GM12878 (cell line): ENCODE results near the gene UBC. TPM values are rescaled to one million over a fixed set of nuclear protein-coding genes. Genes with fewer than 3 reads are reported as not detected.

Experiments used
- BCL11A ChIP-seq: IDR thresholded peaks from 2 replicates; pipeline ENCODE4 v1.6.1; 2011; ENCODE audit warnings: low read depth, low read length
- DPF2 ChIP-seq: fragments of 450-650 bp; IDR thresholded peaks from 2 replicates; pipeline ENCODE4 v1.6.1; 2017; ENCODE audit warnings: mild to moderate bottlenecking
- FOS ChIP-seq: IDR thresholded peaks from 3 replicates; pipeline ENCODE4 v1.6.1; 2011; ENCODE audit warnings: borderline replicate concordance; ENCODE audit not compliant: insufficient read length; ENCODE audit errors: extremely low read depth
- HDAC2 ChIP-seq: fragments of 200-600 bp; sonication (generic); IDR thresholded peaks from 2 replicates; pipeline ENCODE4 v1.6.1; 2017
- HDAC6 ChIP-seq: fragments of 200-600 bp; sonication (generic); IDR thresholded peaks from one replicate; pipeline ENCODE4 v1.8.0; 2017; ENCODE audit warnings: antibody characterized with exemption; ENCODE audit not compliant: unreplicated experiment
- IKZF1 ChIP-seq: fragments of 450-650 bp; conservative IDR thresholded peaks from 2 replicates; pipeline ENCODE4 v1.6.1; 2017; ENCODE audit warnings: antibody characterized with exemption, mild to moderate bottlenecking
- IRF4 ChIP-seq: IDR thresholded peaks from 2 replicates; pipeline ENCODE4 v1.6.1; 2011; ENCODE audit warnings: low read depth, low read length
- KAT2A ChIP-seq: conservative IDR thresholded peaks from 2 replicates; pipeline ENCODE4 v1.6.1; 2011; ENCODE audit warnings: low read depth, low read length; ENCODE audit not compliant: control insufficient read depth
- LARP7 ChIP-seq: fragments of 450-650 bp; IDR thresholded peaks from 2 replicates; pipeline ENCODE4 v1.6.1; 2017; ENCODE audit warnings: mild to moderate bottlenecking
- MEF2A ChIP-seq: IDR thresholded peaks from 2 replicates; pipeline ENCODE4 v1.6.1; 2011; ENCODE audit warnings: low read depth, mild to moderate bottlenecking, low read length, moderate library complexity; ENCODE audit not compliant: insufficient read depth
- NR2F1 ChIP-seq: fragments of 450-650 bp; conservative IDR thresholded peaks from 2 replicates; pipeline ENCODE4 v1.6.1; 2017; ENCODE audit warnings: mild to moderate bottlenecking
- RCOR1 ChIP-seq: conservative IDR thresholded peaks from 2 replicates; pipeline ENCODE4 v1.6.1; 2012; ENCODE audit warnings: low read depth, low read length, improper control_type of control experiment
- SMC3 ChIP-seq: IDR thresholded peaks from 2 replicates; pipeline ENCODE4 v1.6.1; 2011; ENCODE audit warnings: low read length, improper control_type of control experiment, borderline replicate concordance
- SPI1 ChIP-seq: IDR thresholded peaks from 2 replicates; pipeline ENCODE4 v1.6.1; 2011; ENCODE audit warnings: low read depth, mild to moderate bottlenecking, low read length, moderate library complexity, borderline replicate concordance; ENCODE audit not compliant: insufficient read depth
- SREBF2 ChIP-seq: IDR thresholded peaks from 2 replicates; pipeline ENCODE4 v1.6.1; 2012; ENCODE audit warnings: mild to moderate bottlenecking, low read length
- STAT1 ChIP-seq: fragments of 450-650 bp; conservative IDR thresholded peaks from 2 replicates; pipeline ENCODE4 v1.6.1; 2014; ENCODE audit warnings: antibody characterized with exemption, mild to moderate bottlenecking
- SUPT20H ChIP-seq: IDR thresholded peaks from 2 replicates; pipeline ENCODE4 v1.6.1; 2011; ENCODE audit warnings: low read depth, mild to moderate bottlenecking, low read length, moderate library complexity, borderline replicate concordance; ENCODE audit not compliant: control insufficient read depth
- SUZ12 ChIP-seq: fragments of 200-600 bp; sonication (generic); IDR thresholded peaks from one replicate; pipeline ENCODE4 v1.6.1; 2018; ENCODE audit warnings: antibody characterized with exemption, mild to moderate bottlenecking; ENCODE audit not compliant: unreplicated experiment
- USF2 ChIP-seq: IDR thresholded peaks from 2 replicates; pipeline ENCODE4 v1.6.1; 2011; ENCODE audit warnings: low read depth, low read length, improper control_type of control experiment, borderline replicate concordance
- WRNIP1 ChIP-seq: IDR thresholded peaks from 2 replicates; pipeline ENCODE4 v1.6.1; 2011; ENCODE audit warnings: low read depth, low read length, improper control_type of control experiment, borderline replicate concordance
- YY1 ChIP-seq: IDR thresholded peaks from 2 replicates; pipeline ENCODE4 v1.6.1; 2011; ENCODE audit warnings: low read depth, mild to moderate bottlenecking, low read length
- ZNF384 ChIP-seq: IDR thresholded peaks from 2 replicates; pipeline ENCODE4 v1.6.1; 2012; ENCODE audit warnings: low read depth, mild to moderate bottlenecking, low read length, improper control_type of control experiment, borderline replicate concordance
- polyA plus RNA-seq, 11 experiments: library from polyadenylated mRNA; depleted of rRNA in 4 of 11; unstranded in 6 of 11; stranded (reverse) in 5 of 11; fragments of >200 nt; fragmentation: Nextera tagmentation in 4 of 11; fragmentation: Illumina TruSeq in 1 of 11; extraction: Ambion mirVana in 4 of 11; extraction: Trizol in 1 of 11; gene quantifications; 1 replicate in 1 of 11; 2 replicates in 10 of 11; pipeline versions ENCODE4 v1.2.1 to v1.2.3, GENCODE V29; 2011 to 2016; ENCODE audit warnings: inconsistent platforms in 2 of 11, missing spikeins in 2 of 11, low read depth in 1 of 11
- total RNA-seq, 4 experiments: library from RNA; depleted of rRNA in 3 of 4; stranded (reverse); fragments of >200 nt in 3 of 4; fragmentation: Illumina TruSeq in 1 of 4; extraction: Trizol in 1 of 4; gene quantifications; 2 replicates each; pipeline versions ENCODE4 v1.2.1 to v1.2.3, GENCODE V29; 2013 to 2021
- TF ChIP-seq, protein P1 (sequence below): fragments of 150-350 bp; IDR thresholded peaks from 2 replicates; pipeline ENCODE4 v1.6.1; 2016; ENCODE audit warnings: low read depth, low read length
- TF ChIP-seq, protein P2 (sequence below): IDR thresholded peaks from 2 replicates; pipeline ENCODE4 v1.6.1; 2011; ENCODE audit warnings: low read depth, mild to moderate bottlenecking, low read length, moderate library complexity, borderline replicate concordance; ENCODE audit errors: extremely low read depth
- TF ChIP-seq, protein P3 (sequence below): fragments of 450-650 bp; IDR thresholded peaks from 2 replicates; pipeline ENCODE4 v1.6.1; 2017; ENCODE audit warnings: mild to moderate bottlenecking, low read depth, inconsistent platforms; ENCODE audit not compliant: poor library complexity, severe bottlenecking

UBC gene
- total and polyA plus RNA-seq, 10 of the 15 experiments (the other 5 are each of a cell fraction or from before 2014, with no cell fraction given) = 653 to 1,666 (median 874) TPM

GRCh38 chr12:124939421-124940142 is 25.1 kb upstream of the UBC start (continued):
- TF ChIP-seq, protein P1, sequence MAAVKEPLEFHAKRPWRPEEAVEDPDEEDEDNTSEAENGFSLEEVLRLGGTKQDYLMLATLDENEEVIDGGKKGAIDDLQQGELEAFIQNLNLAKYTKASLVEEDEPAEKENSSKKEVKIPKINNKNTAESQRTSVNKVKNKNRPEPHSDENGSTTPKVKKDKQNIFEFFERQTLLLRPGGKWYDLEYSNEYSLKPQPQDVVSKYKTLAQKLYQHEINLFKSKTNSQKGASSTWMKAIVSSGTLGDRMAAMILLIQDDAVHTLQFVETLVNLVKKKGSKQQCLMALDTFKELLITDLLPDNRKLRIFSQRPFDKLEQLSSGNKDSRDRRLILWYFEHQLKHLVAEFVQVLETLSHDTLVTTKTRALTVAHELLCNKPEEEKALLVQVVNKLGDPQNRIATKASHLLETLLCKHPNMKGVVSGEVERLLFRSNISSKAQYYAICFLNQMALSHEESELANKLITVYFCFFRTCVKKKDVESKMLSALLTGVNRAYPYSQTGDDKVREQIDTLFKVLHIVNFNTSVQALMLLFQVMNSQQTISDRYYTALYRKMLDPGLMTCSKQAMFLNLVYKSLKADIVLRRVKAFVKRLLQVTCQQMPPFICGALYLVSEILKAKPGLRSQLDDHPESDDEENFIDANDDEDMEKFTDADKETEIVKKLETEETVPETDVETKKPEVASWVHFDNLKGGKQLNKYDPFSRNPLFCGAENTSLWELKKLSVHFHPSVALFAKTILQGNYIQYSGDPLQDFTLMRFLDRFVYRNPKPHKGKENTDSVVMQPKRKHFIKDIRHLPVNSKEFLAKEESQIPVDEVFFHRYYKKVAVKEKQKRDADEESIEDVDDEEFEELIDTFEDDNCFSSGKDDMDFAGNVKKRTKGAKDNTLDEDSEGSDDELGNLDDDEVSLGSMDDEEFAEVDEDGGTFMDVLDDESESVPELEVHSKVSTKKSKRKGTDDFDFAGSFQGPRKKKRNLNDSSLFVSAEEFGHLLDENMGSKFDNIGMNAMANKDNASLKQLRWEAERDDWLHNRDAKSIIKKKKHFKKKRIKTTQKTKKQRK = no peak
- TF ChIP-seq USF2 = no peak
- no peak for TF ChIP-seq RCOR1
- no peak for TF ChIP-seq SUZ12
- peak; percentile 46; the same call in 1 of the 2 replicates for TF ChIP-seq NR2F1
- TF ChIP-seq MEF2A = peak; percentile 43; the same call in 1 of the 2 replicates
- TF ChIP-seq STAT1 = peak; percentile 96; the same call in 1 of the 2 replicates
- no peak for TF ChIP-seq SUPT20H
- no peak; the same call in none of the 2 replicates for TF ChIP-seq LARP7
- TF ChIP-seq, protein P2, sequence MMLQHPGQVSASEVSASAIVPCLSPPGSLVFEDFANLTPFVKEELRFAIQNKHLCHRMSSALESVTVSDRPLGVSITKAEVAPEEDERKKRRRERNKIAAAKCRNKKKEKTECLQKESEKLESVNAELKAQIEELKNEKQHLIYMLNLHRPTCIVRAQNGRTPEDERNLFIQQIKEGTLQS = no peak
- TF ChIP-seq ZNF384 = no peak
- no peak for TF ChIP-seq KAT2A
- peak; percentile 58 for TF ChIP-seq YY1
- TF ChIP-seq HDAC2 = no peak
- TF ChIP-seq, protein P3, sequence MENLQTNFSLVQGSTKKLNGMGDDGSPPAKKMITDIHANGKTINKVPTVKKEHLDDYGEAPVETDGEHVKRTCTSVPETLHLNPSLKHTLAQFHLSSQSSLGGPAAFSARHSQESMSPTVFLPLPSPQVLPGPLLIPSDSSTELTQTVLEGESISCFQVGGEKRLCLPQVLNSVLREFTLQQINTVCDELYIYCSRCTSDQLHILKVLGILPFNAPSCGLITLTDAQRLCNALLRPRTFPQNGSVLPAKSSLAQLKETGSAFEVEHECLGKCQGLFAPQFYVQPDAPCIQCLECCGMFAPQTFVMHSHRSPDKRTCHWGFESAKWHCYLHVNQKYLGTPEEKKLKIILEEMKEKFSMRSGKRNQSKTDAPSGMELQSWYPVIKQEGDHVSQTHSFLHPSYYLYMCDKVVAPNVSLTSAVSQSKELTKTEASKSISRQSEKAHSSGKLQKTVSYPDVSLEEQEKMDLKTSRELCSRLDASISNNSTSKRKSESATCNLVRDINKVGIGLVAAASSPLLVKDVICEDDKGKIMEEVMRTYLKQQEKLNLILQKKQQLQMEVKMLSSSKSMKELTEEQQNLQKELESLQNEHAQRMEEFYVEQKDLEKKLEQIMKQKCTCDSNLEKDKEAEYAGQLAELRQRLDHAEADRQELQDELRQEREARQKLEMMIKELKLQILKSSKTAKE = peak; percentile 83
- TF ChIP-seq IRF4 = no peak; the same call in none of the 2 replicates
- TF ChIP-seq SMC3 = no peak
- TF ChIP-seq BCL11A = no peak
- TF ChIP-seq SREBF2 = peak; percentile 96
- TF ChIP-seq FOS = no peak
- TF ChIP-seq SPI1 = peak; percentile 60; the same call in 1 of the 2 replicates
- 0 out of 2 replicates have a peak, but pooled peaks have one; percentile 71 for TF ChIP-seq WRNIP1
- TF ChIP-seq HDAC6 = no peak
- TF ChIP-seq IKZF1 = peak; percentile 88
- TF ChIP-seq DPF2 = no peak
